Epithelial cell of proximal tubule (primary cell): ENCODE data around the gene ST7. TPM values are rescaled to one million over a fixed set of nuclear protein-coding genes. Genes with fewer than 3 reads are reported as not detected.

Experiments used
- DNase-seq: peaks from one replicate; pipeline ENCODE4 v3.0.0-alpha.2; 2011; ENCODE audit warnings: low read depth
- H3K4me3 ChIP-seq: 2 replicates; pipeline ENCODE4 v1.5.1; 2011; ENCODE audit warnings: low read depth, mild to moderate bottlenecking, low read length
- total RNA-seq: library from RNA; depleted of rRNA; stranded (reverse); fragments of >200 nt; gene quantifications from 2 replicates; pipeline ENCODE4 v1.2.3, GENCODE V29; 2015
- TF ChIP-seq, protein P1 (sequence below): conservative IDR thresholded peaks from 2 replicates; pipeline ENCODE4 v1.5.1; 2012; ENCODE audit warnings: low read depth, mild to moderate bottlenecking, low read length

ST7 gene
- total RNA-seq, 1 donor from 2014 or later = 19.4 TPM

- TF ChIP-seq, protein P1, sequence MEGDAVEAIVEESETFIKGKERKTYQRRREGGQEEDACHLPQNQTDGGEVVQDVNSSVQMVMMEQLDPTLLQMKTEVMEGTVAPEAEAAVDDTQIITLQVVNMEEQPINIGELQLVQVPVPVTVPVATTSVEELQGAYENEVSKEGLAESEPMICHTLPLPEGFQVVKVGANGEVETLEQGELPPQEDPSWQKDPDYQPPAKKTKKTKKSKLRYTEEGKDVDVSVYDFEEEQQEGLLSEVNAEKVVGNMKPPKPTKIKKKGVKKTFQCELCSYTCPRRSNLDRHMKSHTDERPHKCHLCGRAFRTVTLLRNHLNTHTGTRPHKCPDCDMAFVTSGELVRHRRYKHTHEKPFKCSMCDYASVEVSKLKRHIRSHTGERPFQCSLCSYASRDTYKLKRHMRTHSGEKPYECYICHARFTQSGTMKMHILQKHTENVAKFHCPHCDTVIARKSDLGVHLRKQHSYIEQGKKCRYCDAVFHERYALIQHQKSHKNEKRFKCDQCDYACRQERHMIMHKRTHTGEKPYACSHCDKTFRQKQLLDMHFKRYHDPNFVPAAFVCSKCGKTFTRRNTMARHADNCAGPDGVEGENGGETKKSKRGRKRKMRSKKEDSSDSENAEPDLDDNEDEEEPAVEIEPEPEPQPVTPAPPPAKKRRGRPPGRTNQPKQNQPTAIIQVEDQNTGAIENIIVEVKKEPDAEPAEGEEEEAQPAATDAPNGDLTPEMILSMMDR = no peak
- DNase-seq = no peak
- no peak overlapping the region for H3K4me3 ChIP-seq
Measured at GRCh38 chr7:117264716-117265115, 311.4 kb downstream of the ST7 start.

DNA sequence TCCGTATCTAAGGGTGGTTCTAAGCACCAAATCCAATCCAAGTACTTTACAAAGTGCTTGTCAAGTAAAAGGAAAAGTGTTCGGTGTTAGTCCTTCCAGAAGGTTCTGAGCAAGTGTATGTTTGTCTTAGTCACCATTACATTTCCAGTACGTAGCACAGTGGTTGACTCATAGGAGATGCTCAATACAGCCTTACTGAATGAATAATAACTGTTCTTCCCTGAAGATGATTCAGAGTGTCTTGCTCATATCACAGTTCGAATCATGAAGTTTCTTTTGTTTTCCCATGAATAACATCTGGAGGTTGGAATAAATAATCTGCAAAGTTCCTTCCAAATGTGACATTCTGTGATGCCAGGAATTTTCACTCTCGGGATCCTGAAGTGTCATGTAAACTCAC, 316.1 kb downstream of the ST7 start:
- TF ChIP-seq, protein P1 = no peak
- H3K4me3 ChIP-seq = no peak overlapping the region
- peak; percentile 87 for DNase-seq

DNA sequence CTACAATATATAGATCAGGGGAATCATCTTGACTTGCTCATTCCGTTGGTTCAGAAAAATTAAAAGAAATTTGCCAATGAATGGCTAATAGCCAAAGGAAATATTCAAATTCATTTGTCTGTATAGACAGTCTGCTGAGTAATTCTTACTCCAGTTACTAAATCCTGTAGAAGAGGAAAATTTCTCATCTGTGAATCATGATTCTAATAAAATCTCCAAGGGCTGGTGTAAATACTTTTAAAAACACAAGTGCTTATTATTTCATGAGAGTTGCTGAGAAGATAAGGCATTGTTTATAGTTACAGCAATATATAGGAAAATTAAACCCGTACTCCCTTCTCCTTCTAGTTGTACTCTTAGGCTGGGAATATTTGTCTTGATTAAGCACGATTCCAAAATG, 316.6 kb downstream of the ST7 start:
- TF ChIP-seq, protein P1 = no peak
- peak; percentile 36 for DNase-seq
- H3K4me3 ChIP-seq = no peak overlapping the region

- H3K4me3 ChIP-seq = no peak overlapping the region
- DNase-seq = no peak
- TF ChIP-seq, protein P1 = no peak
Measured at GRCh38 chr7:117270371-117270770, 317.1 kb downstream of the ST7 start.

- TF ChIP-seq, protein P1 = no peak
- no peak for DNase-seq
- no peak overlapping the region for H3K4me3 ChIP-seq
Measured at GRCh38 chr7:117271566-117271965, 318.3 kb downstream of the ST7 start.

DNA sequence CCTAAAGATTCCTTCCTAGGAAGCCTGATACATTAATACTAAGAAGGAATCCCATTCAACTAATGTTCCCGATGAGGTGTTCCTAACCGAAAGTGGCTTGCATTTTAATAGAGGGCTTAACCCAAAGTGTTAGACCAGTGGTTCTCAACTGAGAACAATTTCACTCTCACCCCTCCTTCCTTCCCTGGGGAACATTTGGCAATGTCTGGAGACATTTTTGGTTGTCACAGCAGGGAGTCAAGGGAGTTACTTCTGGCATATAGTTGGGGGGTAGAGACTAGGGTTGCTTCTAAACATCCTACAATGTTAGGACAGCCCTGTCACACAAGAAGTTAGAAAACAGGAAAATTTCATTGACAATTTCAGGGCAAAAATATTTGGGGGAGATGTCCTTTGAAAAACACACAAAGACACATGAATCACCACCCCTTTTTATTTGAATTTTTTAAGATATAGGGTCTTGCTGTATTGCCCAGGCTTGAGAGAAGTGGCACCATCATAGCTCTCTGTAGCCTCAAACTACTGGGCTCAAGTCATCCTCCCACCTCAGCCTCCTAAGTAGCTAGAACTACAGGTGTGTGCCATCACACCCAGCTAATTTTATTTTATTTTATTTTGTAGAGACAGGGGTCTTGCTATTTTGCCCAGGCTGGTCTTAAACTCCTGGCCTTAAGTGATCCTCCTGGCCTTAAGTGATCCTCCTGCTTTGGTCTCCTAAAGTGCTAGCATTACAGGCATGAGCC, 318.9 kb downstream of the ST7 start:
- no peak overlapping the region for H3K4me3 ChIP-seq
- TF ChIP-seq, protein P1 = no peak
- no peak for DNase-seq

DNA sequence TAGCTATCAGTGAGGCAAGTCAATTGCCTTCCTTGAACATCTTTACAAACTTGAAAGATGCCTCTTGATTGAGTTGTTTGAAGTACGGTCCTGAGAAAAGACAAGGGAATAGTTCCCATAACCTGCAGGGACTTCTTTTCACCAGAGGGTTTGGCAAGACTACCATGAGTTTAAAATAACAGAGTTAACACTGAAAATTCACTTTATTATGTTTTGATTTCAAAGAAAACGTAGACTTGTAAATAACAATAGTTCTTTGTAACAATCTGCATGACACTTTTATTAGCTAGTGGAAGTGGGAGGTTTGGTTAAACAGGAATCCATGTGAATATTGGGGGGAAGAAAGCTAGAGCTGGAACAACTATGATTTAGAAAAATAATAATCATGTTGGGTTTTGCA, 320.0 kb downstream of the ST7 start:
- DNase-seq = no peak
- H3K4me3 ChIP-seq = no peak overlapping the region
- TF ChIP-seq, protein P1 = no peak
